ENCODE measurements around the gene LMAN2.
A peak's percentile ranks its signal among the peaks of the same experiment; 100 is the strongest.
"Not testable (repeated sequence)": the region's sequence is repeated elsewhere in the genome, so short reads cannot be mapped to it uniquely, and the experiment has no call there.

LMAN2 gene

DNA sequence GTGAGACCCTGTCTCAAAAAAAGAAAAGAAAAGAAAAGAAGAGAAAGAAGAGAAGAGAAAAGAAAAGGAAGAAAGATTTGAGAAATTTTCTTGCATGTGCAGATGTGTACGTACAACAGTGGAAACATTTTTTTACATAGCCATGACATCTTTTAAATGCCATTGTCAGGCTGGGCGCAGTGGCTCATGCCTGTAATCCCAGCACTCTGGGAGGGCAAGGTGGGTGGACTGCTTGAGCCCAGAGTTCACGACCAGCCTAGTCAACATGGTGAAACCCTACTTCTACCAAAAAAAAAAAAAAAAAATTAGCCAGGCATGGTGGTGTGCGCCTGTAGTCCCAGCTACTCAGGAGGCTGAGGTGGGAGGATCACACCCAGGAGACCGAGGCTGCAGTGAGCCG lies 6.6 kb downstream of the LMAN2 start:
- no peak for DNase-seq

DNA sequence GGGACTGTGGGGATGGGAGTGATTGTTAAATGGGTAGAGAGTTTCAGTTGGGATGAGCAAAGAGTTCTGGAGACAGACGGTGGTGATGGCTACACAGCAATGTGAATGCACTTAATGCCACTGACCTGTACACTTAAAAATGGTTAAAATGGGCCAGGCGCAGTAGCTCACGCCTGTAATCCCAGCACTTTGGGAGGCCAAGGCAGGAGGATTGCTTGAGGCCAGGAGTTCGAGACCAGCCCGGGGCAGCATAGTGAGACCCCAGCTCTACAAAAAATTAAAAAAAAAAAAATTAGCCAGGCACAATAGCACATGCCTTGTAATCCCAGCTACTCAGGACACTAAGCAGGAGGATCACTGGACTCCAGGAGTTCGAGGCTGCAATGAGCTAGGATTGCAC lies 7.7 kb downstream of the LMAN2 start:
- DNase-seq: no peak

DNA sequence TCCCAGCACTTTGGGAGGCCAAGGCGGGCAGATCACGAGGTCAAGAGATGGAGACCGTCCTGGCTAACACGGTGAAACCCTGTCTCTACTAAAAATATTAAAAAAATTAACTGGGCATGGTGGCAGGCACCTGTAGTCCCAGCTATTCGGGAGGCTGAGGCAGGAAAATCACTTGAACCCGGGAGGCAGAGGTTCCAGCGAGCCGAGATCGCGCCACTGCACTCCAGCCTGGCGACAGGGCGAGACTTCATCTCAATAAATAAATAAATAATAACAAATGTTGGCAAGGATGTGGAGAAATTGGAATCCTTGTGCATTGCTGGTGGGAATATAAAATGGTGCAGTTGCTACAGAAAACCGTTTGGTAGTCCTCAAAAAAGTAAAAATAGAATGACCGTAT lies 8.5 kb downstream of the LMAN2 start:
- DNase-seq: not testable (repeated sequence)

DNA sequence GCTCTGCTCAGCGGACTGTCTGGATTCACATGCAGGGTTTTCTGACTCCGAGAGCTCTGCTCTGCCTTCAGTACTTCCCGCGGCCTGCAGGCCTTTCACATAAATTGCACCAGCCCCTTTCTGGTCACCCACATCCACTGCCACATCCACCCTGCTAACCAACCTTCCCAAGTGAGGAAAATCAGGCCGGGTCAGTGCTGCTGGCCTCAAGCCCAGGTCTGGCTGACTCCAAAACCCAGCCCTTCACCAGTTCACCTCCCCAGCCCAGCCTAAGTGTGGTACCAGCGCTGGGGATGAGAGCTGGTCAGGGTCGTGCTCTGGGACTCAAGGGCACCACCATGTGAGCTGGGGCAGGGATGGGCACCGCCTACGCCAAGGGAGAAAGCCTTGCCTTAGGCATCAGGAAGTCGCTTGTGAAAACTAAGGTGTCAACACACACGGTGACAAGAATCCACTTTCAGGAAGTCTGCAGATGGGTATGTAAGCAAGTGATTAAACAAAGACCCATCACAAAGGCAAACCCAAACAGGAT lies 12.3 kb downstream of the LMAN2 start:
- no peak for DNase-seq

DNA sequence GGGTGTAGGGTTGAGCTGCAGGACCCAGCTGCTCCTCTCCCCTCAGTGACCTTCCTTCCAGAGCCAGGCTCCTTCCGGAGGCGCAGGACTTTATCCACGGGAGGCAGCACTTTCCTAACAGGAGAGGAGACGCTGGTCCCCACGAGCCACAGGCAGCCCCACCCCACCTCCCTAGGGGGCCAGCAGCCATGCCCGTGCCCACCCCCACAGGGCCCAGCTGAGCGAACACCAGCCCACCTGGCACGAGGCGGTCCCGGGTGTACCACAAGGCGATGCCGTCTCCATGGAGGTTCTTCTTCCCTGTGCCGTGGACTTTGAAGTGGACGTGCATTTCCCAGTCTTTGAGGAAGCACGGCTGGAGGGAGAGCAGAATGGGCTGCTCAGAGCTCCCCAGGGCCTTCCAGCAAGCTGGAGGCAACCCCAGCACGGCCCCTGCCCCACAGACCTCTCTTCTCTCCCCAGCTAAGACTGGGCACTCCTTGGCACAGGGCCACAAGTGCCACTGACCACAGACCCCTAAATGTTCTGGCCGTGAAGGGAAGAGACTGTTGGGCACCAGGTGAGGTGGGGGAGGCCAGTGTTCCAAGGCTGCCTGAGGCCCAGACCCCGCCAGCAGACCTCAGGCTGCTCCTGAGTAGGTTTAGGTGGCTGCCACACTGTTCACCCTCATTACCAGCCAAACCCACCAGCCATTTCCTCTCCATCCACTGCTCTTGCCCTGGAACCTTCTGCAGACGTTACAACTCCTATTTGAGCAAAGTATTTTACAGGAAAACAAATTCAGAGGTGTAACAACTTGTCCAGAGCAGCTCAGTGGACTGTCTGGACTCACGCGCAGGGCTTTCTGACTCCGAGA lies 13.0 kb downstream of the LMAN2 start:
- no peak for DNase-seq

DNA sequence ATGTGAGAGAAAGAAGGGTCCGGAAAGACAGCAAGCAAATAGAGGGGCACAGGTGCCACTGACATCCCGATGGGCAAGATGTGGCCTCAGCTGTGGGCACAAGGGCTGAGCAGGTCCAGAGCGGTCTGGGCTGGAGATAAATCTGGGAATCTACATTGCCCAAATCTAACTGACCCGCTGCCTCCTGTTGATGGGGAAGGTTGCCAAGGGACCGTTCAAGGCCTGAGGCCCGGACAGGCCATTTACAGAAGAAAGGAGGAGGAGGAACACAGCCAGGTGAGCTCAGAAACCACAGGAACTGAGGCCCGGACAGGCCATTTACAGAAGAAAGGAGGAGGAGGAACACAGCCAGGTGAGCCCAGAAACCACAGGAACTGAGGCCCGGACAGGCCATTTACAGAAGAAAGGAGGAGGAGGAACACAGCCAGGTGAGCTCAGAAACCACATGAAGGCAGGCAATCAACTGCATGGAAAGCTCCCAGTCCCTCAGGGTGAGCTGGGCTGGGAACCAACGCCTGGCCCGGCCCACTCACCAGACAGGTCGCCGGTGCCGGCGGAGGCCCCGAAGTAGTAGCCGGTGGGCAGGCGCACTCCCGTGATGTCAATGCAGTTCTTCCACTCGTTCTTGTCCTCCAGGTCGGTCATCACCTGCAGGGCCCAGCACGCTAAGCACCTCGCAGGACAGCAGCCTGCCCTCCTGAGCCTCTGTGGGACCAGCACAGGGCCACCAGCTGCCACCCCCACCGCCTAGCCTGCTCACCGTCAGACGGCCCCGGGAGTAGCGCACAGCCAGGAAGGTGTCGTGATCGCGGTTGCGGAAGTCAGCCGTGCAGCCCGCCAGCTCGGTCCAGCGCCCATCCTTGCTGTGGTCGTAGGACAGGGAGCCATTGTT lies 14.6 kb downstream of the LMAN2 start:
- no peak for DNase-seq

DNA sequence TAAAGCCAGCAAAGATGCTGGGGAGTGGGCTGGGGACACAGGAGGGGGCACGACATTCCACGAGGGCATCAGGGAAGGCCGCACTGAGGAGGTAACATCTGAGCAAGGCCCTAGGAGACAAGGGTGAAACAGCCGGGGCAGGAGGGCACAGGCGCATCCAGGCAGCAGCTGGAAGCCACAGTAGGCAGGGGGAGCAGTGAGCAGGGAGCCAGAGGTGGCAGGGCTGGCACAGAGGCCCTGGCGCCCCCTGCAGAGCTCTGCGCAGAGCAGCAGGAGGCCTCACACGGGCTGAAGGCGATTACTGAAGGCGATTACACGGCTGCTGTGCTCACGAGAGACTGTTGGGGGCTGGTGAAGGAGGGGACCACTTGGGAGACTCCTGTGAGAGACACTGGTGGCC lies 15.4 kb downstream of the LMAN2 start:
- DNase-seq: no peak

DNA sequence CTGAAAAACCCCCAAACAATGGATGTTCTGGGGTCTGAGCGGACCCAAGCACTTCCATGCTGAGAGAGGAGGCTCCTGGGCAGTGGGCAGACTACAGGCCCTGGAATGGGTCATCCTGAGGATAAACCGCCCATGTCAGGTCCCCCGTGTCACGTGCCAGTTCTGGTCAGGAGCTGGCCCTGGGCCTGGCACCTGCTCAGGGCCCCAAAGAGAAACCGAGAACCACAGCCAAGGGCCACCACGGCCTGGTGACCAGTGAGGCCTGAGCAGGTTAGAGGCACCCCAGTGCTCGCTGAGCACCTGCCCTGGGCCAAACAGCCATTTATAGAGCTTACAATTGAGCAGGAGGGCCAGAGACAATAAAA lies 15.8 kb downstream of the LMAN2 start:
- no peak for DNase-seq

DNA sequence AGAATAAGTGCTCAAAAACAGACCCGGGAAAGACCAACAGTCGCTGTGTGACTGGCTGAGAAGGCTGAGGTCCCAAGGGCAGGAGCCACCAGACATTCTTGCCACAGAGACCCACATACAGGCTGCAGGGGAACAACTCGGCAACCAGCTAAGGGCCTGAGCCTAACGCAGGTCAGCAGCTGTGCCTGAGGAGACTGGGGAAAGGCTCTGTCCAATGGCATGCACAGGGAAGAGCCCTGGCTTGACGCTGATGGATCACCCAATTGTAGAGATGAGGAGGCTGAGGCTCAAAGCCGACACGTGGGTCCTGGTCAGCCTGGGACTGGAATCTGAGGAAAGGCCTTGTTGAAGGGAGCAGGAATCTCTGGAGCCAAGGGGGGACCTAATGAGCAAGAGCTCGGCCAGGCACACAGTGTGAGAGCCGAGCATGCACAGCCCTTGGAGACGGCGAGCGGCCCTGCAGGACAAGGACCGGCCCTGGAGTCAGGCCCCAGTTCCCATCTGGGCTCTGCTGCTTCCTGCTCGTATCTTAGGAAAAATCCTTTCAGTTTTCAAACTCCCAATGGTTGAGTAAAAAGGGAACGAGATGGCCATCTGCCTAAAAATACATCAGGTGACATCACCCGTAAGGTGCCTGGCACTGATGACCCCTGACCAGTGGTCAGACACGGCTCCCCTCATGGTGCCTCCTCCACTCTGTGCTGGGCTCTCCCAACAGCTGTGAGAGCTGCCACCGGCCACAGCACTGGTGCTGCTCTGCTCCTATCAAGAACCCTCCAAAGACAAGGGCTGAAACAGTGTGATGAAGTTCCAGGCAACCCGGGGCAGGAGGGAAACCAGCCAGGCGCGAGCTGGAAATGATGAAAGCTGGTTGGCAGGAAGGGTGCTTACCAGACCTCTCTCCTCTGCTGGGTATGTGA lies 16.4 kb downstream of the LMAN2 start:
- no peak for DNase-seq

DNA sequence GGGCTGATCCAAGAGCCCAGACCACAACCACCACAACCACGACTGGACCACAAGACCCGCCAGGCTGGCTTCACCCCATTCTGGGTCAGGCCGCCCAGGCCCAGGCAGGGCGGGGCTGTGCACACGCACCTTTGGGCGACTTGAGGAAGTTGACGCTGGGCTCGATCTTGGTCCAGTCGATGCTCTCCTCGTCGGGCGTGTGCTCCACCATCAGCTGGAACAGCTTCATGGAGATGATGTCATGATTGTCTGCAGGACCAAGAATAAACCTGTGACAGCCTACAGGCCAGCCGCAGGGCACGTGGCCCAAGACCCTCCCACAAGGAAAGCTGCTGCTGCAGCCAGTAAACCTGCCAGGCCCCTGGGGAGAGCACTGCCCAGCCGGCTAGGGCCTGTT lies 17.3 kb downstream of the LMAN2 start:
- no peak for DNase-seq

DNA sequence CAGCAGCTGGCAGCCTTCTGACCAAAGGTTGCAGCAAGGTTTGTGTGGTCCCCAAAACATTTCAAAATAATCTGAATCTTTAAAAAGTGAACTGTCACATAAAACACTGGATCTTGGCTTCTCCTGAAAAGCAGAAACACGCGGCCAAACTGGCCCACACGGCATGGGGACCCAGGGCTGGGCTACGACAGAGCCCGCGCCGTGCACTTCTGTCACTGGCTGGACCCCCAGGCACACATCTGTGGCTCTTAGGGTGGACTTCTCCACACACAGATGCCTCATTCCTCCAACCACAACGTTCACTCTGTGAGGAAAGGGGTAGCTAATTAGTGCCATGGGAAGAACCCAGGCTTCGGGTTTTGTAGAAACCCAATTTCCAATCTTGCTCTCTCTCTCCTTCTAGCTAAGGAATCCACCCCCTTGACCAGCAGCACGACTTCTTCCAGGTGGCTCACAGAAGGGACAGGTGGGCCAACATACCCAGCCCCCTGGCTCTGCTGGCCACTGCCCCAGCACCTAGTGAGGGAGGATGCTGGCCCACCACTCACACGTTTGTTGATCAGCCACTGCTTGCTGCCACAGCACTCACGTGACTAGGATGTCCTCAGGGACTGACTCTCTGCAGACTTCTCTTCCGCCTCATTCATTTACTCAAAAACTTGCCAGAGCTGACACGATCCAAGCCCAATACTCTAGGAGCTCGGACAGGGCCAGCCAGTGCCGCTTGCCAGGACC lies 17.9 kb downstream of the LMAN2 start:
- no peak for DNase-seq

DNA sequence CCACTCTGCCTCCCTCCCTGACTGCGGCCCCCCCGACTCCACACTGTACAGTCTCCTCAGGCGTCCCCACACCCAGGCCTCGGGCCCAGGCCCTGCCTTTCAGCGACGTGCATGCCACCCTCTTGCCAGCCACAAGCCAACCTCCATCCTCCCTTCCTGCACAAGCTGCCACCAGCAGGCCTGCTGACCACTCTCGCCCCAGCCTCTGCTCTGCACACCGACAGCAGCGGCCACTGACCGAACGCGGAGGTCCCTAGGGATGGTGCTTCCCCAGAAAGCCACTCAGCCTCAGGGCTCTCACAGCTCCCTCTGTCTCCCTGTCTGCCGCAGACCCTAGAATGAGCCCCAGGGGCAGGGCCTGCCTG lies 18.6 kb downstream of the LMAN2 start:
- no peak for DNase-seq

DNA sequence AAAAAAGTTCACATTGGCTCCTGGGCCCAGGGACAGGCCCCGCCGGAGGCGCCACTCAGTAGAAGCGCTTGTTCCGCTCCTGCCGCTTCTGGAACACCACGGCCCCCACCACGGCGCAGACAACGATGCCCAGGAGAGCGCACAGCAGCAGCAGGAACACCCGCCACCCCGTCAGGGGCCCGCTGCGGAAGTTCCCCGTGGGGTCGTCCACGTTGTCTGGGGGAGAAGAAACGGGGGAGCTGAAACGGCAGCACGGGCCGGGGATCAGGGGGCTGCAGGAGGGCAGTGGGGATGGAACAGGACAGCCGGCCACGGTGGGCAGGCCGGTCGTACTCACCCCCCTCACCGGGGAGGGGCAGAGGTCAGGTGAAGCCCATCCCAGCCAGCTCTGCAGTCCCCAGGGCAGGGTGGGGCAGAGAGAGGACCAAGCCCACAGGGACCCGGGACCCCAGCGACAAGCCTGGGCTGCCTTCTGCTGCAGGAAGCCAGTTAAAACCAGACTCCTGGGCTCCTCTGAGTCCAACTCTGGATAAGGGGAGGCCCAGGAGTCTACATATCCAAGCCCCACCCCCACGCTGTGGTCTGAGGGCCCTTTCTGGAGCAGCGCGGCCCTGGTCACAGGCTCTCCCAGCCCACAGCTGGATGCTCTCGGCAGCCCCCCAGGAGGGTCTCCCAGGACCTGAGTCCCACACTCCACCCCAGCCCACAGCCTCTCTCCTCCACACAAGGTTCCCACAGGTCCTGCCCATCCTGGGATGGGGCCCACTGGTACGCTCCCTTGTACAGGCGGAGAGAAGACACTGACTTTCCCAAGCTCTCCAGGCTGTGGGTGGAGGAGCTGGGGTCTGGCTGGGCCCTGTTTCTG lies 19.2 kb downstream of the LMAN2 start:
- no peak for DNase-seq

DNA sequence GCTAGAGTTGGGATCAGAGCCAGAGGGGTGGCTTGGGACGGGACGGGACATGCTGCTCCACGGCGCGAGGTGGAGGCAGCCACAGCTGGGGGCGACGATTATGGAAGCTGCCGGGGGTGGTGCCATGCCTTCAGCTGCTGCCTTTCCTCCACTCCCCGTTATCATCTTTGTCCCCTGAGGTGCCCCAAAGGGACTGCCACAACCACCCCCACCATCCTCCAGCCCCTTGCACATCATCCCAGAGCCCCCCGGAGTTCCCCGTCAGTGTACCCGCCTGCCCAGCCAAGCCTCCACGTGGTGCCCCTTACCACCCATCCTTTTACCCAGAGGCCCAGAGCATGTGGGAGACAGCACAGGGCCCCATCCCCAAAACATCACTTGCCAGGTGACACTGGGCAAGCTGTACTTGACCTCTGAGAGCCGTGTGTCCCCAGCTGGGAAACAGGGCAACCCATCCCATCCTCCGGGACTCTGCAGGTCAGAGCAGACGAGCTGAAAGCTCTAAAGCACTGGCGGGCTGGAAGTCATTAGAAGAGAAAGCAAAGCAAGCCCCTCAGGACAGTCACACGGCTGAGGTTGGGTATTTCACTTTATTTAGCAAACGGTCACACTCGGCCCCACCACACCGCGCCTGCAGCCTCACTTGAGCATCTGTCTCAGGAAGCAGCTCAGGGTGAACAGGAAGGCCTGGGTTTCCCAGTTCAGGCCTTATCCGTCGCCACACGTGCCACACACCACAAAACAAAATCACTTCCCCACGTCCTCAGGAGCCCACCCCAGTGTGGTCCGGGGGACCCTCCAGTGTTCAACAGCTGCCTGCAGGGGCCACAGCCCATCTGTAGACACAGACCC lies 20.3 kb downstream of the LMAN2 start:
- DNase-seq: no peak

DNA sequence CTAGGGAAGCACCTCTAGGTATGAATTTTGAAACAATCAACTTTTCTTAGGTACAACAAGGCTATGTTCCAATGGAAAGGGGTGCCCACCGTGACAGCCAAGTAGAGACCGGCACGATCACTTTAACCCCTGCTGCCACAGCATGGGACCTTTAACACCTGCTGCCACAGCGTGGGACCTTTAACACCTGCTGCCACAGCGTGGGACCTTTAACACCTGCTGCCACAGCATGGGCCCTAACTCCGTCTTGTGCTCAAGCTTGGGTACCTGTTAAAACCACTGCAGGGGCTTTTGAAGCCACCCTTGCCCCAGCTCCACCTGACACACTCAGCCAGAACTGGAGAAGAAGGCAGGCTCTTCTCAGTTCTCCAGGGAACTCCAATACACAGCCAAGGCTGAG lies 21.6 kb downstream of the LMAN2 start:
- no peak for DNase-seq

DNA sequence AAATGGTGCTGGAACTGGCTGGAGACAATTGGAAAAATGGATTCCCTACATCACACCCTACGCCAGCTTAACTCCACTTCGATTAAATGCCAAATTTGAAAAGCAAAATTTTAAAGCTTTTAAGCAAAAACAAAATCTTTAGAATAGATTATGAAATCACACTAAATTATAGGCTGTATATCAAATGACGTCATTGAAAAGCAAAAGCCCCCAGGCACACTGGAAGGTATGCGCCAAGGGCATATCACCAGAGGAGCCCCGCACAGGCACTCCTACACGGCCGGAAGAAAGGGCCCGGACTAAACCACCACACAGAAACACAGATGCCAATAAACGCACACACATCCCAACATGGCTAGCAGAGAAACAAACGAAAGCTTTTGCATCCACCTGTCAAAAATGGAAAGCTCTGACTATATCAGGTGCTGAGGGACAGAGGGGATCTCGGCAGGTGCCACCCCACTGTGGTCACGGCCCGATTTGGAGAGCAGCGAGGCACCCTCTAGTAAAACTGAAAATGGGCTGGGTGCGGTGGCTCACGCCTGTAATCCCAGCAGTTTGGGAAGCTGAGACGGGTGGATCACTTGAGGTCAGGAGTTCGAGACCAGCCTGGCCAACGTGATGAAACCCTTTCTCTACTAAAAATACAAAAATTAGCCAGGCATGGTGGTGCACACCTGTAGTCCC lies 22.8 kb downstream of the LMAN2 start:
- DNase-seq: no peak

DNA sequence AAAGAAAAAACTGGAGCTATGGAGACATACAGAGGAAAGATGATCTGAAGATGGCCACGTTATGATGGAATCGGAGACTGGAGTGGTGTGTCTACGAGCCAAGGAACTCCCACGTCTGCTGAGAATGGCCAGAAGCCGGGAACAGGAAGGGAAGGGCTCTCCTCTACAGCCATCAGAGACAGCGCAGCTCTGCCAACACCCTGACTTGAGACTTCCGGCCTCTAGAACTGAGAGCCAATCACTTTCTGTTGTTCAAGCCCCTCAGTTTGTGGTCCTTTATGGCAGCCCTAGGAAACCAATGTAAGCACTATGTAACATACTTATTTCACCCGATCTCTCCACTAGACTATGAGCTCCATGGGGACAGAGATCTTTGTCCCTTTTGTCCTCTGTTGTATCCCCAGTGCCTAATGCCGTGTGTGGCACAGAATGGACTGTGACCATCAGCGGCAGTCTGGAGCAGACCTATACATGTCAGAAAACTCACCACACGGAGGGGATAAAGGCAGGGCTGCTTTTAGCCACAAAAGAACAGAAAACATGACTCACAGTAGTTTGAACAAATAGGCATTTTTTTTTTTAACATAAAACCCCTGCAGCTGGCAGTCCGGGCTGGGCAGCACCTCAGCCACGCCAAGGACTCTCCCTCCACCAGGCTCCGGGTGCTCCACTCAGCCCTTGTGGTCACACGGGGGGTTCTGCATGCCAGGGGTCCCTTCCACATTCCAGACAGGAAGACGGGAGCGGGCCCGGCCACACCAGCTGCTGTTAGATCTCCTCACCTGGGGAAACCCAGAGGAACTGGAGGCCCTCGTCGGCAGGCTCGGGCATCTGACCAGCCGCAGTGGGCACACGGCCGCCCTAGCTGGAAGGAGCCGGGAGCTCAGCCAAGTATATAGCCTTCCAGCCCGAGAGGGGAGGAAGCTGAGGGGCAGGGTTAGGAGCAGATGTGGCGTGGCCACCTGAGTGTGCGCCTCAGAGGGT lies 23.6 kb downstream of the LMAN2 start:
- DNase-seq: peak; percentile 66

DNA sequence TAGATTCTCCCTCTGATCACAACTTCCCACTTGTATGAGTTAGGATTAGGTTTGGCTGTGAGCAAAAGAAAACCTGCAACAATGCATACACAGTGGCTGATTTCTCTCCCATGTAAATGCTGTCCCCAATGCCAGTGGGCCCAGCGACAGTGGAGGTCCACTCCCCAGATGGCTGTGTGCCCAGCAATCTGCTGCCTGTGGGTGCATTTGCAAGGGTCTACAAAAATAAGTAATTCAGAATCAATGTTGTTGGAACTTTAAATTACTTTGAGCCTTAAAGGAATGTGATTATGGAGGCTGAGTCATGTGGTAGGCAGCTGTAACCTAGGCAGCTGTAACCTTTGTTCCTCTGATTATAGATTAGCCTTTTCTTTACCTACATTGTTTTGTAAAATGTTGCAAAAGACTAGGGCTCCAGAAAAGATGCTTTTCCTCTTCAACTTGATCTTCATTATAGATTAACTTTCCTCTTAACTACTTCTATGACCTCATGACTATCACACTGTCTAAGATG lies 25.5 kb downstream of the LMAN2 start:
- no peak for DNase-seq

All from right hindlimb (tissue), 1 donor.